Left ventricle myocardium inferior (tissue), 1 donor: ENCODE results near the gene MOV10. TPM values are rescaled to one million over a fixed set of nuclear protein-coding genes. Genes with fewer than 3 reads are reported as not detected.

ENCODE experiments used
- DNase-seq: peaks from one replicate; pipeline ENCODE4 v3.0.0-alpha.2; 2020
- H3K27ac ChIP-seq: fragments of 200-600 bp; replicated peaks from 2 replicates; pipeline ENCODE4 v1.8.0; 2021
- H3K27me3 ChIP-seq: fragments of 200-600 bp; 2 replicates; pipeline ENCODE4 v1.8.0; 2021; ENCODE audit warnings: low read depth
- H3K36me3 ChIP-seq: fragments of 200-600 bp; 2 replicates; pipeline ENCODE4 v1.8.0; 2021
- H3K4me1 ChIP-seq: fragments of 200-600 bp; 2 replicates; pipeline ENCODE4 v1.8.0; 2021
- H3K4me3 ChIP-seq: fragments of 200-600 bp; 2 replicates; pipeline ENCODE4 v1.8.0; 2021; ENCODE audit warnings: mild to moderate bottlenecking, moderate library complexity
- H3K9me3 ChIP-seq: fragments of 200-600 bp; replicated peaks from 2 replicates; pipeline ENCODE4 v1.8.0; 2021
- intact Hi-C: fragments of 100-400 bp; cut with micrococcal nuclease; formaldehyde crosslinking; loops from one replicate; pipeline ENCODE4 v1.11.0; 2022
- total RNA-seq: library from RNA; stranded (reverse); fragmentation: NEBNext Ultra II Directional; extraction: Animal tissue kit (Norgen Biotek cat#: 25700); gene quantifications from one replicate; pipeline ENCODE4 v1.2.1, GENCODE V29; 2021
- TF ChIP-seq, protein P1 (sequence below): fragments of 200-600 bp; IDR thresholded peaks from 2 replicates; pipeline ENCODE4 v1.8.0; 2021; ENCODE audit warnings: antibody characterized with exemption, mild to moderate bottlenecking, borderline replicate concordance
- donor health status: DM: no; HTN: yes; CAD: no; lungs with severe emphysema.

Gene MOV10
- total RNA-seq, 1 donor from 2014 or later = 12.7 TPM

DNA sequence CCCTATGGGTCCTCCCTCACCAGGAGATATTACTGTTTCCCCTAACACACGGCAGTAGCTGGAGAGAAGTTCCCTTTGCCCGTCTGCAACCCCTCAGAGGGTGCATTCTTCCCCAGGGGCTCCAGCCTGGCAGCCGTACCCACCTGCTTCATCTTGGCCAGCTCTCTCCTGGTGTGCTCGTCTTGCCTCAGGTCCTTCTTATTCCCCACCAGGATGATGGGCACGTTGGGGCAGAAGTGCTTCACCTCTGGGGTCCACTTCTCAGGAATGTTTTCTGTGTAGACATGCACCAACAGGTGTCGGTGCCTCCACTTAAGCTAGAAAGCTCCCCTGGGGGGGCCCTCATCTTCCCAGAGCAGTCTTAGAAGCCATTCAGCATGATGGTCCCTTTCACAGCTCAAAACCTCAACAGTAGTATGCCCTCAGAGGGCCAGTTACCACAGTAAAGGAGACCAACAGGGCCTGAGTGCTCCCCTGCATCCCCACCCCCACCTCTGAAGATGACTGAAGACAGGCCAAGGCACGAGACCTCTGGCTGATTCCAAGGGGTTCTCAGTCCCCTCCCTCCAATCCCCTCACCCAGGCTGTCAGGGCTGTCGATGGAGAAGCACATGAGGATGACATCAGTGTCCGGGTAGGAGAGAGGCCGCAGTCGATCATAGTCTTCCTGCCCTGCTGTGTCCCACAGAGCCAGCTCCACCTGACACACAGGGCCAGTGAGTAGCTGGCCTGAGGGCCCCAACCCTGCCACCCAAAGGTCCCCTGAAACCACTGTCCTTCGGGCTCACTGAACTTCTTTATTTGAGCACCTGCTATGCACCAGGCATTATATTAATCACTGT, 28.2 kb downstream of the MOV10 start:
- H3K9me3 ChIP-seq = no peaks in the 10 kb centered on the region
- H3K27ac ChIP-seq = peak overlapping the region; percentile 99
- H3K27me3 ChIP-seq = no peaks in the 10 kb centered on the region
- peaks cover 92% of the 10 kb centered on the region for H3K4me1 ChIP-seq
- intact Hi-C loops = loop anchor here (5.0 kb wide), 1 partner anchor 305 kb away; the partner anchor contains the start of gene CTTNBP2NL
- no peak overlapping the region for H3K4me3 ChIP-seq
- DNase-seq = no peak
- peaks cover 41% of the 10 kb centered on the region for H3K36me3 ChIP-seq
- TF ChIP-seq, protein P1, sequence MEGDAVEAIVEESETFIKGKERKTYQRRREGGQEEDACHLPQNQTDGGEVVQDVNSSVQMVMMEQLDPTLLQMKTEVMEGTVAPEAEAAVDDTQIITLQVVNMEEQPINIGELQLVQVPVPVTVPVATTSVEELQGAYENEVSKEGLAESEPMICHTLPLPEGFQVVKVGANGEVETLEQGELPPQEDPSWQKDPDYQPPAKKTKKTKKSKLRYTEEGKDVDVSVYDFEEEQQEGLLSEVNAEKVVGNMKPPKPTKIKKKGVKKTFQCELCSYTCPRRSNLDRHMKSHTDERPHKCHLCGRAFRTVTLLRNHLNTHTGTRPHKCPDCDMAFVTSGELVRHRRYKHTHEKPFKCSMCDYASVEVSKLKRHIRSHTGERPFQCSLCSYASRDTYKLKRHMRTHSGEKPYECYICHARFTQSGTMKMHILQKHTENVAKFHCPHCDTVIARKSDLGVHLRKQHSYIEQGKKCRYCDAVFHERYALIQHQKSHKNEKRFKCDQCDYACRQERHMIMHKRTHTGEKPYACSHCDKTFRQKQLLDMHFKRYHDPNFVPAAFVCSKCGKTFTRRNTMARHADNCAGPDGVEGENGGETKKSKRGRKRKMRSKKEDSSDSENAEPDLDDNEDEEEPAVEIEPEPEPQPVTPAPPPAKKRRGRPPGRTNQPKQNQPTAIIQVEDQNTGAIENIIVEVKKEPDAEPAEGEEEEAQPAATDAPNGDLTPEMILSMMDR = no peak

DNA sequence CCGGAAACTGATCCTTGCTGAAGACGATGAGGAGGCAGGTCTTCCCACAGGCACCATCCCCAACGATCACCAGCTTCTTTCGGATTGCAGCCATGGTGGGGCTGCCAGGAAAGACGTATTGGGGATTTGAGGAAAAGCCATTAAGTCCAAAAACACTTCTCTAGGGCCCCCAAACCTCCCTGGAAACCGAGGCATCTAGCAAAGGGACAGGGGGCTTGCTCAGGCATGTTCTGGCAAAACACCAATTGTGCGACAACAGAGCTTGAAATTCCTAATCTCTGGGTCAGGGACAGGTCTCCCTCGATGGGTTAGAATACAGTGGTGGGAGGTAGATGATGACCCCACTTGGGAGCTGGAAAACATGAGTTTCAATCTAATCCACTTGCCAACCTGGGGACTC, 29.2 kb downstream of the MOV10 start:
- no peaks in the 10 kb centered on the region for H3K9me3 ChIP-seq
- H3K27ac ChIP-seq = peak overlapping the region; percentile 99
- H3K4me1 ChIP-seq = peaks cover 86% of the 10 kb centered on the region
- TF ChIP-seq, protein P1 = no peak
- no peaks in the 10 kb centered on the region for H3K27me3 ChIP-seq
- no peak for DNase-seq
- H3K36me3 ChIP-seq = peaks cover 30% of the 10 kb centered on the region
- intact Hi-C loops = loop anchor here (5.0 kb wide), 1 partner anchor 306 kb away; the partner anchor contains the start of gene CTTNBP2NL
- peak overlapping the region; percentile 99 for H3K4me3 ChIP-seq

DNA sequence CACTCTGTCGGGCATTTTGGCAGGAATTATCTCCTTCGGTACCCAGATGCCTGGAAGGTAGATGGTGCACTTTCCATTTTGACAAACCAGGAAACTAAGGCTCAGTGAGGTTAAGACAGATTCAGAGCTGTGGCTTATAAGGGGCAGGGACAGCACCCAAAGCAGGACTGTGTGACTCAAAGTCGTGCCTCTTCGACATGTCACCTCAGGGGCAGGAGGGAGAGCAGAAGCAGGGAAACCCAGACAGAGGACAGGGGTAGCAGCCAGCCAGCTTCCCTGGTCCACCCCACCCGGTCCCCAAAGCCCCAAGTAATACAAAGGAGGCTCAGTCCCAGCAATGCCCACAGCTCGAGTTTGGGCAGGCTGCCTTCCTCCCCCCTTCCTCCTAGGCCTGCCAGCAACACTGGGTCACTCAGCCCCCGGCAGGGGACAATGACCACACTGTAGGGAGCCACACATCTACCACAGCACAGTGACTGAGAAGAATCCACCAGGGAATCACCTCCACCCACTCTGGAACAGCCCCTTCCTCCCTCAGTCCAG, 30.0 kb downstream of the MOV10 start:
- no peaks in the 10 kb centered on the region for H3K27me3 ChIP-seq
- no peaks in the 10 kb centered on the region for H3K9me3 ChIP-seq
- DNase-seq = no peak
- H3K4me3 ChIP-seq = peak overlapping the region; percentile 99
- TF ChIP-seq, protein P1 = no peak
- intact Hi-C loops = loop anchor here (5.0 kb wide), 1 partner anchor 307 kb away; the partner anchor contains the start of gene CTTNBP2NL
- H3K4me1 ChIP-seq = peaks cover 79% of the 10 kb centered on the region
- peaks cover 27% of the 10 kb centered on the region for H3K36me3 ChIP-seq
- H3K27ac ChIP-seq = peak overlapping the region; percentile 99

DNA sequence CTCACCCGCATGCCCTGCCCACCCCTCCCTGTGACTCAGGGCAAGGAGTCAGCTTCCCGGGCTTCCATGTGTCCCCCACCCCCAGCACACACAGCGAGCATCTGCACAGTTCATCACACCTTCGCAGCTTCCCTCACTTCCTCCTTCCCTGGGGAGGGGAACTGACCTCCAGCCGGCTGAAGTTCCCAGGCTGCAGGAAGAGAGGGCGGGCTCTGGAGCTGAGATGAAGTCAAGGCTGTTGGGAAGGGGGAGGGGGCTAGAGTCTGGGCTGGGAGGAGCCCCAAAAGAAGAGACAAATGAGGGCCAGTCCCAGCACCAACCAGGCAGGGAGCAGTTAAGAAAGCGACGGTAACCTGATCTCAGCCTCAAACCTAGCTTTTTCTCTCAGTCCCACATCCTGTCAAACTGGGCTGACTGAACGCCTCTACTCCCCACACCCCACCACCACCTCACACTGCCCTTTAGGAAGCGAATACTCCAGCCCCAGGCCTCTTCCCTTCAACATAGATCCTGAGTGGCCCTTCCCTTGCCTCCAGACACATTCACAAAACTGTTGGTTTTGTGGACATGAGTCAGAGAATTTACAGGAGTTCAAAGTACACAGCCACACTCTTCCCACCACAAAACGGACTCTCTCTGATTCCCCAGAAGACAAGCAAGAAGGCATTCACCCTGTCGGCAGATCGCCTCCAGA, 30.6 kb downstream of the MOV10 start:
- H3K27me3 ChIP-seq = no peaks in the 10 kb centered on the region
- intact Hi-C loops = loop anchor here (5.0 kb wide), 2 partner anchors 88 to 308 kb away; partner anchors contain the start of genes CAPZA1, CTTNBP2NL and ST7L
- H3K4me3 ChIP-seq = peak overlapping the region; percentile 99
- DNase-seq = peak; percentile 90
- TF ChIP-seq, protein P1 = no peak
- H3K27ac ChIP-seq = peak overlapping the region; percentile 99
- H3K36me3 ChIP-seq = peaks cover 22% of the 10 kb centered on the region
- peaks cover 73% of the 10 kb centered on the region for H3K4me1 ChIP-seq
- H3K9me3 ChIP-seq = no peaks in the 10 kb centered on the region

DNA sequence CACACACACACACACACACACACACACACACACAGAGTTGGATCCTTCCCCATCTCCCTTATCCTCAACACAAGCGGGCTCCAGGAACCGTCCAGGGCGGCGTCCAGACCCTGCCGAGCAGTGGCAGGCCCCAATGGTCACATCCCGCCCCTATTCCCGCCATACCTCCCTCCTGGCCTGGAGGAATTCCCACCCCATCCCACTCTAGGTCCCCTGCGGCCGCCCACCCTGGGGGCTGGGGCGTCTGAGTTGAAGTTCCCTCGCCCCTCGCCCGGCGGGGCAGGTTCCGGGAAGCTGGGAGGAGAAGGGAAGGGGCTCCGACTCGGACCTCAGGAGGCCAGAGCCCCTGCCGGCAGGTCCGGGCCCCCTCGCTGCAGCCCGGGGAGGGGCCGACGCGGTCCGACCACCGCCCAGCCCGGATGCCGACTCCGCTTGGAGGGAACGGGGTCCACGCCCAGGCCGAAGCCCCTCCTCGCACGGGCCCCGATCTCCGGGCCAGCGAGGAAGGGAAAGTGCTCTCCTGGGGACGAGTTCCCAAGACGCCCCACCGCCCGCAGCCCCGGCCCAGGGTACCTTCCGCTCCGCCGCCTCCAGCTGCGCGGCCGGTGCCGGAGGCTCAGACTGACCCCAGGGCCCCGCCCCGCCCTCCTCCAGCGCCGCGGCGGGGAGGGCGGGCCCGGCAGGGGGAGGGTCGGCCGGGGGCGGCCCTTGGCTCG, 32.2 kb downstream of the MOV10 start, which contains the start of gene RHOC:
RHOC (minus strand) TSS at position 623 of the 716 bp plus-strand sequence. CDS start 3,328 bp downstream, outside the sequence.
- Histone ChIP-seq H3K27me3 (no peaks in the 10 kb centered on the region), H3K4me1 (peaks cover 57% of the 10 kb centered on the region), H3K4me3 (peak within 1 kb of the TSS; percentile 99), H3K36me3 (peaks cover 15% of the 10 kb centered on the region), H3K9me3 (no peaks in the 10 kb centered on the region), H3K27ac (peak within 1 kb of the TSS; percentile 99)
- intact Hi-C loops = loop anchor here (5.0 kb wide), 1 partner anchor 89 kb away; the partner anchor contains the start of genes CAPZA1 and ST7L
- TF ChIP-seq, protein P1 = no peak
- DNase-seq = peak; percentile 80
